ENCODE measurements around the gene ANO4. TPM values are rescaled to one million over a fixed set of nuclear protein-coding genes. Genes with fewer than 3 reads are reported as not detected.

Gene ANO4
- total and polyA plus RNA-seq, 8 donors = 0.37 TPM; not detected in 7

- WGBS, 5 donors = 84 to 93% (median 86%) methylated on average over 2 of the region's 2 CpGs
- no peak for TF ChIP-seq POLR2A (IDR thresholded peaks at IDR 0.05)
- TF ChIP-seq EP300 (IDR thresholded peaks at IDR 0.05) = no peak
- no peak for TF ChIP-seq CTCF (IDR thresholded peaks at IDR 0.05)
- no peak for TF ChIP-seq POLR2AphosphoS5 (IDR thresholded peaks at IDR 0.05)
- H3K9me3 ChIP-seq = no peaks in the 10 kb centered on the region
- H3K4me3 ChIP-seq = no peak overlapping the region
- no peak overlapping the region for H3K27ac ChIP-seq
- no peaks in the 10 kb centered on the region for H3K4me1 ChIP-seq
- DNase-seq = no peak
- intact Hi-C loops (cut with DNase I; ENCODE audit: low total_unique reads) = no loop called here
- no peaks in the 10 kb centered on the region for H3K36me3 ChIP-seq
- H3K27me3 ChIP-seq = no peaks in the 10 kb centered on the region
Measured at GRCh38 chr12:100895192-100895591, 100.6 kb downstream of the ANO4 start.

GRCh38 chr12:100896192-100896591, 101.6 kb downstream of the ANO4 start:
- intact Hi-C loops (cut with DNase I; ENCODE audit: low total_unique reads) = no loop called here
- Histone ChIP-seq H3K27ac (no peak overlapping the region), H3K27me3 (no peaks in the 10 kb centered on the region), H3K9me3 (no peaks in the 10 kb centered on the region), H3K36me3 (no peaks in the 10 kb centered on the region), H3K4me1 (no peaks in the 10 kb centered on the region), H3K4me3 (no peak overlapping the region)
- WGBS, 5 donors = 59 to 75% (median 69%) methylated on average over 5 of the region's 5 CpGs
- no peak for TF ChIP-seq POLR2A (IDR thresholded peaks at IDR 0.05)
- TF ChIP-seq CTCF (IDR thresholded peaks at IDR 0.05) = no peak
- no peak for TF ChIP-seq EP300 (IDR thresholded peaks at IDR 0.05)
- TF ChIP-seq POLR2AphosphoS5 (IDR thresholded peaks at IDR 0.05) = no peak
- no peak for DNase-seq

- TF ChIP-seq EP300 (IDR thresholded peaks at IDR 0.05) (no peak), POLR2AphosphoS5 (IDR thresholded peaks at IDR 0.05) (no peak), POLR2A (IDR thresholded peaks at IDR 0.05) (no peak), CTCF (IDR thresholded peaks at IDR 0.05) (no peak)
- Histone ChIP-seq H3K9me3 (no peaks in the 10 kb centered on the region), H3K4me3 (no peak overlapping the region), H3K36me3 (no peaks in the 10 kb centered on the region), H3K27ac (no peak overlapping the region), H3K27me3 (no peaks in the 10 kb centered on the region), H3K4me1 (no peaks in the 10 kb centered on the region)
- 77 to 80% (median 78%) methylated on average over 5 of the region's 5 CpGs for WGBS, 5 donors
- peak in 1 of 2 donors; percentile 4 for DNase-seq
- intact Hi-C loops (cut with DNase I; ENCODE audit: low total_unique reads) = no loop called here
Measured at GRCh38 chr12:100897240-100897639, 102.7 kb downstream of the ANO4 start.

GRCh38 chr12:100899301-100899700, 104.7 kb downstream of the ANO4 start:
- TF ChIP-seq POLR2A (IDR thresholded peaks at IDR 0.05) = no peak
- H3K4me3 ChIP-seq = no peak overlapping the region
- 78 to 86% (median 79%) methylated on average over 3 of the region's 3 CpGs for WGBS, 5 donors
- intact Hi-C loops (cut with DNase I; ENCODE audit: low total_unique reads) = no loop called here
- H3K36me3 ChIP-seq = no peaks in the 10 kb centered on the region
- H3K9me3 ChIP-seq = no peaks in the 10 kb centered on the region
- no peaks in the 10 kb centered on the region for H3K4me1 ChIP-seq
- H3K27me3 ChIP-seq = no peaks in the 10 kb centered on the region
- no peak overlapping the region for H3K27ac ChIP-seq
- no peak for DNase-seq

- WGBS, 5 donors = 75 to 84% (median 83%) methylated on average over 2 of the region's 2 CpGs
- H3K36me3 ChIP-seq = no peaks in the 10 kb centered on the region
Measured at GRCh38 chr12:100900808-100901207, 106.2 kb downstream of the ANO4 start.

More at GRCh38 chr12:100900808-100901207, 106.2 kb downstream of the ANO4 start:
- TF ChIP-seq POLR2AphosphoS5 (IDR thresholded peaks at IDR 0.05) (no peak), POLR2A (IDR thresholded peaks at IDR 0.05) (no peak), CTCF (IDR thresholded peaks at IDR 0.05) (no peak), EP300 (IDR thresholded peaks at IDR 0.05) (no peak)
- no peaks in the 10 kb centered on the region for H3K4me1 ChIP-seq
- no peak overlapping the region for H3K27ac ChIP-seq
- H3K4me3 ChIP-seq = no peak overlapping the region
- DNase-seq = no peak
- H3K9me3 ChIP-seq = no peaks in the 10 kb centered on the region
- H3K27me3 ChIP-seq = no peaks in the 10 kb centered on the region
- intact Hi-C loops (cut with DNase I; ENCODE audit: low total_unique reads) = no loop called here

Measured in stomach (tissue), 9 donors.